H9 (cell line): ENCODE results near the gene VPS16. TPM values are rescaled to one million over a fixed set of nuclear protein-coding genes. Genes with fewer than 3 reads are reported as not detected.

ENCODE experiments used
- DNase-seq: peaks from one replicate; pipeline ENCODE4 v3.0.0-alpha.2; 2017
- H2AFZ ChIP-seq: one replicate; pipeline ENCODE4 v1.6.1; 2013; ENCODE audit warnings: mild to moderate bottlenecking, low read length, control low read depth, moderate library complexity
- H2AK5ac ChIP-seq: 2 replicates; pipeline ENCODE4 v1.6.1; 2013; ENCODE audit warnings: low read length, control low read depth, mixed read lengths; ENCODE audit not compliant: insufficient read length
- H2BK120ac ChIP-seq: one replicate; pipeline ENCODE4 v1.6.1; 2013; ENCODE audit warnings: low read depth, mild to moderate bottlenecking, low read length, control low read depth, inconsistent platforms; ENCODE audit not compliant: poor library complexity, severe bottlenecking
- H2BK12ac ChIP-seq: 2 replicates; pipeline ENCODE4 v1.6.1; 2013; ENCODE audit warnings: low read length, control low read depth, mixed read lengths, low read depth; ENCODE audit not compliant: insufficient read length
- H2BK15ac ChIP-seq: 2 replicates; pipeline ENCODE4 v1.6.1; 2013; ENCODE audit warnings: low read depth, low read length, control low read depth
- H2BK20ac ChIP-seq: one replicate; pipeline ENCODE4 v1.6.1; 2013; ENCODE audit warnings: low read depth, mild to moderate bottlenecking, low read length, control low read depth, inconsistent platforms; ENCODE audit not compliant: poor library complexity, severe bottlenecking
- H2BK5ac ChIP-seq: 2 replicates; pipeline ENCODE4 v1.6.1; 2013; ENCODE audit warnings: low read length, control low read depth, mixed read lengths; ENCODE audit not compliant: insufficient read length
- H3K14ac ChIP-seq: 2 replicates; pipeline ENCODE4 v1.6.1; 2013; ENCODE audit warnings: low read length, control low read depth; ENCODE audit not compliant: insufficient read depth
- H3K18ac ChIP-seq: 2 replicates; pipeline ENCODE4 v1.6.1; 2013; ENCODE audit warnings: low read depth, mild to moderate bottlenecking, mixed read lengths, low read length, control low read depth; ENCODE audit not compliant: insufficient read length
- H3K23ac ChIP-seq: 2 replicates; pipeline ENCODE4 v1.6.1; 2013; ENCODE audit warnings: low read length, control low read depth, mixed read lengths, low read depth; ENCODE audit not compliant: insufficient read length
- H3K23me2 ChIP-seq: 2 replicates; pipeline ENCODE4 v1.6.1; 2013; ENCODE audit warnings: low read depth, mild to moderate bottlenecking, mixed read lengths, low read length, control low read depth; ENCODE audit not compliant: insufficient read length, poor library complexity, severe bottlenecking
- H3K27ac ChIP-seq: 2 replicates; pipeline ENCODE4 v1.5.1; 2013; ENCODE audit warnings: low read length, control low read depth, mixed read lengths, low read depth; ENCODE audit not compliant: insufficient read length
- H3K27me3 ChIP-seq: 2 replicates; pipeline ENCODE4 v1.6.1; 2013; ENCODE audit warnings: low read length, control low read depth, inconsistent platforms; ENCODE audit not compliant: insufficient read depth
- H3K4ac ChIP-seq: 2 replicates; pipeline ENCODE4 v1.6.1; 2013; ENCODE audit warnings: low read depth, mild to moderate bottlenecking, control low read depth, inconsistent platforms, low read length, moderate library complexity
- H3K4me1 ChIP-seq: 2 replicates; pipeline ENCODE4 v1.6.1; 2013; ENCODE audit warnings: low read length, control low read depth, inconsistent platforms; ENCODE audit not compliant: insufficient read depth
- H3K4me2 ChIP-seq: 2 replicates; pipeline ENCODE4 v1.6.1; 2013; ENCODE audit warnings: low read length, control low read depth, mixed read lengths; ENCODE audit not compliant: insufficient read length, insufficient read depth
- H3K56ac ChIP-seq: 2 replicates; pipeline ENCODE4 v1.6.1; 2013; ENCODE audit warnings: low read depth, mild to moderate bottlenecking, mixed read lengths, low read length, control low read depth; ENCODE audit not compliant: insufficient read length
- H3K79me1 ChIP-seq: 2 replicates; pipeline ENCODE4 v1.6.1; 2013; ENCODE audit warnings: low read depth, mild to moderate bottlenecking, moderate library complexity, low read length, control low read depth, inconsistent platforms; ENCODE audit not compliant: insufficient read depth, poor library complexity, severe bottlenecking
- H3K79me2 ChIP-seq: 2 replicates; pipeline ENCODE4 v1.6.1; 2013; ENCODE audit warnings: low read length, control low read depth, inconsistent platforms; ENCODE audit not compliant: insufficient read depth
- H3K9ac ChIP-seq: 2 replicates; pipeline ENCODE4 v1.6.1; 2013; ENCODE audit warnings: low read length, control low read depth, mixed read lengths; ENCODE audit not compliant: insufficient read length; ENCODE audit errors: extremely low read depth
- H3K9me3 ChIP-seq: one replicate; pipeline ENCODE4 v1.6.1; 2013; ENCODE audit warnings: low read depth, low read length, inconsistent platforms; ENCODE audit not compliant: control insufficient read depth
- H3T11ph ChIP-seq: one replicate; pipeline ENCODE4 v1.6.1; 2013; ENCODE audit warnings: mild to moderate bottlenecking, low read length, control low read depth, inconsistent platforms
- H4K20me1 ChIP-seq: one replicate; pipeline ENCODE4 v1.6.1; 2013; ENCODE audit not compliant: control insufficient read depth, insufficient read length, insufficient read depth
- H4K5ac ChIP-seq: 2 replicates; pipeline ENCODE4 v1.6.1; 2013; ENCODE audit warnings: low read depth, mild to moderate bottlenecking, mixed read lengths, low read length, control low read depth; ENCODE audit not compliant: insufficient read length
- H4K8ac ChIP-seq: replicated peaks from 2 replicates; pipeline ENCODE4 v1.6.1; 2013; ENCODE audit warnings: low read length, control low read depth, mixed read lengths, low read depth; ENCODE audit not compliant: insufficient read length
- H4K91ac ChIP-seq: 2 replicates; pipeline ENCODE4 v1.6.1; 2013; ENCODE audit warnings: low read depth, mild to moderate bottlenecking, moderate library complexity, mixed read lengths, low read length, control low read depth; ENCODE audit not compliant: insufficient read length
- H3K27ac Mint-ChIP-seq, 3 experiments: 2 replicates in 2 of 3; 3 replicates in 1 of 3; pipeline ENCODE4 v1.8.0; 2020 to 2021; ENCODE audit warnings: mixed read lengths in 3 of 3, mild to moderate bottlenecking in 1 of 3, moderate library complexity in 1 of 3
- H3K27me3 Mint-ChIP-seq: 2 replicates; pipeline ENCODE4 v1.8.0; 2021; ENCODE audit warnings: low read depth, mild to moderate bottlenecking, moderate library complexity, mixed read lengths
- H3K36me3 Mint-ChIP-seq, 3 experiments: 2 replicates in 2 of 3; 3 replicates in 1 of 3; pipeline ENCODE4 v1.8.0; 2020 to 2021; ENCODE audit warnings: low read depth in 3 of 3, mixed read lengths in 3 of 3; ENCODE audit not compliant: insufficient read depth in 1 of 3
- H3K4me1 Mint-ChIP-seq, 2 experiments: 2 replicates each; pipeline ENCODE4 v1.8.0; 2020; ENCODE audit warnings: mixed read lengths in 2 of 2
- H3K4me3 Mint-ChIP-seq, 2 experiments: 2 replicates in 1 of 2; 3 replicates in 1 of 2; pipeline ENCODE4 v1.8.0; 2020 to 2021; ENCODE audit warnings: mild to moderate bottlenecking in 2 of 2, mixed read lengths in 2 of 2, moderate library complexity in 1 of 2
- H3K9me3 Mint-ChIP-seq, 2 experiments: 2 replicates in 1 of 2; 3 replicates in 1 of 2; pipeline ENCODE4 v1.8.0; 2020; ENCODE audit warnings: mild to moderate bottlenecking in 2 of 2, mixed read lengths in 2 of 2, moderate library complexity in 1 of 2
- WGBS: extraction: QIAGEN DNeasy Blood & Tissue Kit; methylation state at CpG from one replicate; pipeline ENCODE4 v1.1.7; 2013; ENCODE audit warnings: missing lambda C conversion rate, low lambda C conversion rate, mixed read lengths; ENCODE audit not compliant: insufficient read length; ENCODE audit errors: extremely low coverage; 5-methylcytosine and 5-hydroxymethylcytosine counted together
- total RNA-seq: library from RNA; stranded (reverse); gene quantifications from 2 replicates; pipeline ENCODE4 v1.2.1, GENCODE V29; 2021
- TF ChIP-seq, protein P1 (sequence below): fragments of 200-600 bp; sonication (generic); conservative IDR thresholded peaks from 3 replicates; pipeline ENCODE4 v1.8.0; 2021; ENCODE audit warnings: antibody characterized with exemption, mild to moderate bottlenecking

VPS16 gene
- total RNA-seq, 1 experiment from 2014 or later: 32.1 TPM

DNA sequence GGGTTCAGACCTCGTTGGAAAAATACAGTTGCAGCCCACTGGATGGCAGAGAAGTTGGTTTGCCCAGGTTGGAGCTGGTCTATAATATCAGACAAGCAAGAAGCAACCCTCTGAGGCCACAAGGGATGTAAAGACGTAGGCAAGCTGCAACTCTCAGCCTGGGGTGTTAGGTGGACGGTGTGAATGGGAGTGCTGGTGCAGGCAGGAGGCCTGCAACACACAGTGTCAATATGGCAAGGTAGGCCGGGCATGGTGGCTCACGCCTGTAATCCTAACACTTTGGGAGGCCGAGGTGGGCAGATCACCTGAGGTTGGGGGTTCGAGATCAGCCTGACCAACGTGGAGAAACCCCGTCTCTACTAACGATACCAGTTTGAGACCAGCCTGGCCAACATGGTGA is 10.5 kb downstream of the VPS16 start:
- Histone ChIP-seq H3K14ac (no peak overlapping the region), H3K4ac (no peak overlapping the region), H3K18ac (no peak overlapping the region), H2BK15ac (no peak overlapping the region), H2BK5ac (no peak overlapping the region), H2BK12ac (no peak overlapping the region), H3K23me2 (no peaks in the 10 kb centered on the region), H4K8ac (no peak overlapping the region), H2BK20ac (no peak overlapping the region), H4K20me1 (no peaks in the 10 kb centered on the region), H2BK120ac (no peak overlapping the region), H2AK5ac (no peak overlapping the region), H3K4me1 (no peaks in the 10 kb centered on the region), H3K23ac (no peak overlapping the region), H3K79me1 (no peaks in the 10 kb centered on the region), H3K27me3 (no peaks in the 10 kb centered on the region), H3T11ph (no peak overlapping the region), H4K5ac (no peak overlapping the region), H3K27ac (no peak overlapping the region), H4K91ac (no peak overlapping the region), H3K4me2 (no peak overlapping the region), H3K9ac (no peak overlapping the region), H3K9me3 (no peaks in the 10 kb centered on the region), H3K56ac (no peak overlapping the region), H2AFZ (no peak overlapping the region), H3K79me2 (no peaks in the 10 kb centered on the region)
- Mint-ChIP-seq H3K36me3 (no peaks in the 10 kb centered on the region), H3K27ac (no peak overlapping the region), H3K27me3 (no peaks in the 10 kb centered on the region; the same call in 1 of the 2 replicates), H3K4me1 (peaks cover 3% of the 10 kb centered on the region in 2 experiments), H3K4me3 (no peak overlapping the region), H3K9me3 (no peaks in the 10 kb centered on the region; a peak in 1 of 5 replicates)
- no peak for DNase-seq
- TF ChIP-seq, protein P1, sequence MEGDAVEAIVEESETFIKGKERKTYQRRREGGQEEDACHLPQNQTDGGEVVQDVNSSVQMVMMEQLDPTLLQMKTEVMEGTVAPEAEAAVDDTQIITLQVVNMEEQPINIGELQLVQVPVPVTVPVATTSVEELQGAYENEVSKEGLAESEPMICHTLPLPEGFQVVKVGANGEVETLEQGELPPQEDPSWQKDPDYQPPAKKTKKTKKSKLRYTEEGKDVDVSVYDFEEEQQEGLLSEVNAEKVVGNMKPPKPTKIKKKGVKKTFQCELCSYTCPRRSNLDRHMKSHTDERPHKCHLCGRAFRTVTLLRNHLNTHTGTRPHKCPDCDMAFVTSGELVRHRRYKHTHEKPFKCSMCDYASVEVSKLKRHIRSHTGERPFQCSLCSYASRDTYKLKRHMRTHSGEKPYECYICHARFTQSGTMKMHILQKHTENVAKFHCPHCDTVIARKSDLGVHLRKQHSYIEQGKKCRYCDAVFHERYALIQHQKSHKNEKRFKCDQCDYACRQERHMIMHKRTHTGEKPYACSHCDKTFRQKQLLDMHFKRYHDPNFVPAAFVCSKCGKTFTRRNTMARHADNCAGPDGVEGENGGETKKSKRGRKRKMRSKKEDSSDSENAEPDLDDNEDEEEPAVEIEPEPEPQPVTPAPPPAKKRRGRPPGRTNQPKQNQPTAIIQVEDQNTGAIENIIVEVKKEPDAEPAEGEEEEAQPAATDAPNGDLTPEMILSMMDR: no peak
- WGBS: no CpG with 5 or more reads among the region's 10 CpGs
